ENCODE data around the gene TMEM178B. TPM values are rescaled to one million over a fixed set of nuclear protein-coding genes. Genes with fewer than 3 reads are reported as not detected.

TMEM178B gene
- total RNA-seq, 2 donors from 2014 or later = 0.92 to 0.95 TPM

GRCh38 chr7:141094336-141095070 lies 20.6 kb downstream of the TMEM178B start:
- Histone ChIP-seq H3K36me3 (no peaks in the 10 kb centered on the region), H3K9me3 (no peaks in the 10 kb centered on the region), H3K4me3 (no peak overlapping the region), H3K4me1 (ENCODE audit: control insufficient read depth in 1 of 2, low read depth in 2 of 2) (no peaks in the 10 kb centered on the region), H3K27me3 (replicated peaks; ENCODE audit: insufficient read depth) (no peaks in the 10 kb centered on the region), H3K27ac (no peak overlapping the region)
- DNase-seq (ENCODE audit: low spot score) (no peak), ATAC-seq (ENCODE audit: insufficient number of reproducible peaks, low FRiP score, low read depth) (no peak)
- TF ChIP-seq, protein P1, sequence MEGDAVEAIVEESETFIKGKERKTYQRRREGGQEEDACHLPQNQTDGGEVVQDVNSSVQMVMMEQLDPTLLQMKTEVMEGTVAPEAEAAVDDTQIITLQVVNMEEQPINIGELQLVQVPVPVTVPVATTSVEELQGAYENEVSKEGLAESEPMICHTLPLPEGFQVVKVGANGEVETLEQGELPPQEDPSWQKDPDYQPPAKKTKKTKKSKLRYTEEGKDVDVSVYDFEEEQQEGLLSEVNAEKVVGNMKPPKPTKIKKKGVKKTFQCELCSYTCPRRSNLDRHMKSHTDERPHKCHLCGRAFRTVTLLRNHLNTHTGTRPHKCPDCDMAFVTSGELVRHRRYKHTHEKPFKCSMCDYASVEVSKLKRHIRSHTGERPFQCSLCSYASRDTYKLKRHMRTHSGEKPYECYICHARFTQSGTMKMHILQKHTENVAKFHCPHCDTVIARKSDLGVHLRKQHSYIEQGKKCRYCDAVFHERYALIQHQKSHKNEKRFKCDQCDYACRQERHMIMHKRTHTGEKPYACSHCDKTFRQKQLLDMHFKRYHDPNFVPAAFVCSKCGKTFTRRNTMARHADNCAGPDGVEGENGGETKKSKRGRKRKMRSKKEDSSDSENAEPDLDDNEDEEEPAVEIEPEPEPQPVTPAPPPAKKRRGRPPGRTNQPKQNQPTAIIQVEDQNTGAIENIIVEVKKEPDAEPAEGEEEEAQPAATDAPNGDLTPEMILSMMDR (IDR thresholded peaks at IDR 0.05) = no peak

DNA sequence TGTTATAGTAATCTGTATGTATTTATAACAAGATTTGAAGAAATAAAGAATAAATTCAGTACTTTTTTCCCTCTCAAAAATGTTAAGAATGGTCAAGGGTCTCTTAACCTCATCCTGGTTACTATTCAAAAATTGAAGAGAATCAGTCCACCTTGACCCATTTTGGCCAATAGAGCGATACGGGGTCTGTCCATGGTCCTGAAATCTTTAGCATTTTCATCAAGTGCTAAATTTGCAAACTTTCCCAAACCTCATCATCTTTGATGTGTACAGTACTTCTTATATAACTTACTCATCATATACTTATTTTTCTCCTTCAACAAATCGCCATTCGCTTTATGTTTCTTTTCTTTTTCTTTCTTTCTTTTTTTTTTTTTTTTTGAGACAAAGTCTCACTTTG lies 23.6 kb downstream of the TMEM178B start:
- Histone ChIP-seq H3K4me1 (ENCODE audit: control insufficient read depth in 1 of 2, low read depth in 2 of 2) (no peaks in the 10 kb centered on the region), H3K9me3 (no peaks in the 10 kb centered on the region), H3K27ac (no peak overlapping the region), H3K27me3 (replicated peaks; ENCODE audit: insufficient read depth) (no peaks in the 10 kb centered on the region), H3K4me3 (no peak overlapping the region), H3K36me3 (no peaks in the 10 kb centered on the region)
- DNase-seq (ENCODE audit: low spot score) = no peak
- no peak for ATAC-seq (ENCODE audit: insufficient number of reproducible peaks, low FRiP score, low read depth)
- TF ChIP-seq, protein P1 (IDR thresholded peaks at IDR 0.05) = no peak

DNA sequence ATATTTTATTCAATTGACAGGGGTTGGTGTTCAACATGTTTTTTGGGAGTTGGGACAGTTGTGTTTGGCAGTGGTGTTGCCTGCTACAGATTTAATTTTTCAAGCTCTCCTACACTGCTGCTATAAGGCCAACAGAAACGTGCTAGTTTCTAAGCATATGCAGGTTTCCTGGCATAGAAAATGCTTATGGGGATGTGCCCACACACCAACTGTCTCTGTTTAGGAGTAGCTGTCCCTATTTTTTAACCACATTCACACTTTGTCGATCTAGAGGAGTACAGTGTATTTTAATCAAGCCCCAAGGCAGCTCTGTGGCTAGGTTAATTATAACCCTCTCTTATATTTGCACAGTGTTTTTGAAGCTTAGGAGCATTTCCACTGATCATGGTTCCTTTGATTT lies 28.6 kb downstream of the TMEM178B start:
- H3K36me3 ChIP-seq = no peaks in the 10 kb centered on the region
- no peaks in the 10 kb centered on the region for H3K9me3 ChIP-seq
- ATAC-seq (ENCODE audit: insufficient number of reproducible peaks, low FRiP score, low read depth) (no peak), DNase-seq (ENCODE audit: low spot score) (no peak)
- no peak overlapping the region for H3K27ac ChIP-seq
- no peak overlapping the region for H3K4me3 ChIP-seq
- TF ChIP-seq, protein P1 (IDR thresholded peaks at IDR 0.05) = no peak
- no peaks in the 10 kb centered on the region for H3K27me3 ChIP-seq (replicated peaks; ENCODE audit: insufficient read depth)
- H3K4me1 ChIP-seq (ENCODE audit: control insufficient read depth in 1 of 2, low read depth in 2 of 2) = no peaks in the 10 kb centered on the region

DNA sequence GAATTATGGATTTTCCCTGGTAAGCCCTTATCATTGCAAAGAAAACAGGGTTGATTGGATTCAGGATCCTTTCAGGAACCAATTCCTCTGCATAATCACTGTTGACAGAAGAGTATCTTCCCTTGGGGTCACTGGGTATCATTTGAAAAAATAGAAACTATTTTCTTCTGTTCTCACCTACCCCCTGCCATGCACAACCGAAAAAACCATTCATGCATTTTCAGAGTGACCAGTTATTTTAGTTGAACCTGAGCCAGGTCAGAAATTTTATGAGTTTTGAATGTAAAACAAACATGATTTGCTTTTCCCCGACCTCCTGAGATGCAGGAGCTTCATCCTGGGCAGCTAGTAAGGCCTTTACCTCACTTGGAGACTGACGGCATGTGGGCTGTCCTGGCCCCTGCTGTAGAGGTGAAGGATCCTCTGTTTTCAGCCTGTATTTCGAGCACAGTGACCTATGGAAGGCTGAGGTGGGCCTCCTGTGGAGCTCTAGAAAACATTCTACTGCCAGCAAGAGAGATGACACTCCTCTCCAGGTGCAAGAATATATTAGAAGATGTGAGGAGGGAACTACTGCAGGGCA lies 30.1 kb downstream of the TMEM178B start:
- H3K9me3 ChIP-seq = no peaks in the 10 kb centered on the region
- no peaks in the 10 kb centered on the region for H3K36me3 ChIP-seq
- ATAC-seq (ENCODE audit: insufficient number of reproducible peaks, low FRiP score, low read depth) = no peak
- no peaks in the 10 kb centered on the region for H3K27me3 ChIP-seq (replicated peaks; ENCODE audit: insufficient read depth)
- no peak overlapping the region for H3K27ac ChIP-seq
- H3K4me3 ChIP-seq = no peak overlapping the region
- TF ChIP-seq, protein P1 (IDR thresholded peaks at IDR 0.05) = no peak
- H3K4me1 ChIP-seq (ENCODE audit: control insufficient read depth in 1 of 2, low read depth in 2 of 2) = no peaks in the 10 kb centered on the region
- no peak for DNase-seq (ENCODE audit: low spot score)

DNA sequence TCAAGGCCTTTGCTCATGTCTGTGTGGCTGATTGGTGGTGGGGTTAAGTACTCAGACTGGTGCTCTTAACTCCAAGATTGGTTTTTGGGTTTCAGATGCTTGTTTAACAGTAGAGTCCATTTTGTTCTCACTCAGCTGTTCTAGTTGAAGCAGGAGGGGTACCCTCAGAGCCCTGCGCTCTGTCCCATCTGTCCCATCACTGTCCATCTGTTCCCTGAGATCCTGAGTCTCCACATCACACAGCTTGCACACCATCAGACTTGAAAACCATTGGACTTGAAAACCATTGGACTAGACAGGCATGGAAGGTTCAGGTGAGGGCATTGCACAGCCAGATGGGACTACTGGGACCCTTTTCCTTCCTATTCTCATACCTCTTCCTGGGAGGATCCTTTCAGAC lies 39.3 kb downstream of the TMEM178B start:
- Histone ChIP-seq H3K36me3 (no peaks in the 10 kb centered on the region), H3K4me3 (no peak overlapping the region), H3K27ac (no peak overlapping the region), H3K27me3 (replicated peaks; ENCODE audit: insufficient read depth) (no peaks in the 10 kb centered on the region), H3K9me3 (no peaks in the 10 kb centered on the region), H3K4me1 (ENCODE audit: control insufficient read depth in 1 of 2, low read depth in 2 of 2) (no peaks in the 10 kb centered on the region)
- ATAC-seq (ENCODE audit: insufficient number of reproducible peaks, low FRiP score, low read depth) (no peak), DNase-seq (ENCODE audit: low spot score) (no peak)
- TF ChIP-seq, protein P1 (IDR thresholded peaks at IDR 0.05) = no peak
